Endothelial cell of umbilical vein (primary cell): ENCODE results near the gene EDA.

ENCODE experiments used
- CTCF ChIP-seq, 2 donors: IDR thresholded peaks; 1 replicate in 1 of 2; 2 replicates in 1 of 2; pipeline ENCODE4 v1.5.1; 2011; ENCODE audit warnings: low read length in 2 of 2, mild to moderate bottlenecking in 2 of 2, moderate library complexity in 2 of 2, control low read depth in 1 of 2, inconsistent platforms in 1 of 2, low read depth in 1 of 2; ENCODE audit not compliant: insufficient read depth in 1 of 2; ENCODE audit errors: extremely low read depth in 1 of 2
- EZH2 ChIP-seq: IDR thresholded peaks from 2 replicates; pipeline ENCODE4 v1.6.1; 2012; ENCODE audit warnings: borderline replicate concordance, low read depth, mild to moderate bottlenecking, moderate library complexity, low read length, inconsistent platforms; ENCODE audit not compliant: severe bottlenecking
- FOS ChIP-seq: IDR thresholded peaks from 2 replicates; pipeline ENCODE4 v1.6.1; 2011; ENCODE audit warnings: mild to moderate bottlenecking, low read length, moderate library complexity, borderline replicate concordance; ENCODE audit not compliant: insufficient read depth
- GATA2 ChIP-seq: IDR thresholded peaks from 2 replicates; pipeline ENCODE4 v1.7.0; 2011; ENCODE audit warnings: low read depth, mild to moderate bottlenecking, moderate library complexity, mixed read lengths, low read length; ENCODE audit not compliant: insufficient read length, insufficient read depth
- JUN ChIP-seq: IDR thresholded peaks from 2 replicates; pipeline ENCODE4 v1.6.1; 2011; ENCODE audit warnings: borderline replicate concordance, low read depth; ENCODE audit not compliant: insufficient read length, insufficient read depth
- MAX ChIP-seq: IDR thresholded peaks from 2 replicates; pipeline ENCODE4 v1.6.1; 2011; ENCODE audit not compliant: insufficient read depth, insufficient read length
- POLR2A ChIP-seq: IDR thresholded peaks from 2 replicates; pipeline ENCODE4 v1.6.1; 2012; ENCODE audit warnings: low read depth, mild to moderate bottlenecking, control low read depth, low read length
- POLR2AphosphoS5 ChIP-seq: IDR thresholded peaks from 2 replicates; pipeline ENCODE4 v1.6.1; 2012; ENCODE audit warnings: low read depth, mild to moderate bottlenecking, control low read depth, low read length, moderate library complexity; ENCODE audit not compliant: insufficient read depth

GRCh38 chrX:70009049-70009448, 393.1 kb downstream of the EDA start:
- TF ChIP-seq POLR2A (no peak), CTCF (IDR thresholded peaks at IDR 0.05; ENCODE audit: extremely low read depth in 1 of 2, insufficient read depth in 1 of 2, low read depth in 1 of 2, low read length in 2 of 2) (no peak), EZH2 (no peak), POLR2AphosphoS5 (no peak), MAX (no peak), JUN (no peak), FOS (no peak), GATA2 (no peak)
